ENCODE results near the gene SC5D.

Gene SC5D

GRCh38 chr11:121350314-121351082 lies 57.9 kb downstream of the SC5D start:
- TF ChIP-seq CTCF (IDR thresholded peaks at IDR 0.05; ENCODE audit: insufficient read depth, low read depth, low read length, missing control alignments) = no peak
- no peak overlapping the region for H3K4me3 ChIP-seq (ENCODE audit: low read depth, low read length)
- DNase-seq (ENCODE audit: low read depth) = no peak

- no peak overlapping the region for H3K4me3 ChIP-seq (ENCODE audit: low read depth, low read length)
- no peak for DNase-seq (ENCODE audit: low read depth)
- no peak for TF ChIP-seq CTCF (IDR thresholded peaks at IDR 0.05; ENCODE audit: insufficient read depth, low read depth, low read length, missing control alignments)
These were observed 58.6 kb downstream of the SC5D start for GRCh38 chr11:121351083-121351630.

DNA sequence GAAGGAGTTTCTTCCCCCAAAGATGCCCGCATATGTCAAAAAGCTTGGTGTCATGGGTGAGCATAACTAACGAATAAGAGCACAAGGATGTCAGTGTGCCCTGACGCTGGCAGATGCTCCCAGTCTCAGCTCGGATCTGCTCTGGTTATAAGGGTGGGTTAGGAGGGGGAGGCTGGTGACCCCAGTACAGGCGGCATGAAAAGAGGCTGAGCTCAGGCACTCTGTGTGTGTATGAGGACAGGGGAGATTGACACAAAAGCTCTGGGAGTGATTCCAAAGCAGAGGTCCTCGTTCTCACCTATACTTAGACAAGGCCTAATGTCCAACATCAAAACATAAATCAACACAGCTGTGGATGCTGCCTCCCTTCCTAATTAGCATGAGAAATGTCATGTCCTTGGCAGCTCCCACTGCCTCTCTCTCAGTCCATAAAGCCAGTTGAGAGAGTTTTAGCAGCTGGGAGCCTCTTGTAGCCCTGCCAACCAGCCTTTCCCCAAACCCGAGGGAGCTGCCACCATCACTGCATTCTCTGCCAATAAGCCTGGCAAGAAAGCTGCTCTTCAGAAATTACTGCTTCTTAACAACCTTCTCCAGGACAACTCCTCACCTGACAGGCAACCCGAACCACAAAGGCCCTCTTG lies 59.8 kb downstream of the SC5D start:
- no peak for TF ChIP-seq CTCF (IDR thresholded peaks at IDR 0.05; ENCODE audit: insufficient read depth, low read depth, low read length, missing control alignments)
- H3K4me3 ChIP-seq (ENCODE audit: low read depth, low read length) = no peak overlapping the region
- DNase-seq (ENCODE audit: low read depth) = no peak

DNA sequence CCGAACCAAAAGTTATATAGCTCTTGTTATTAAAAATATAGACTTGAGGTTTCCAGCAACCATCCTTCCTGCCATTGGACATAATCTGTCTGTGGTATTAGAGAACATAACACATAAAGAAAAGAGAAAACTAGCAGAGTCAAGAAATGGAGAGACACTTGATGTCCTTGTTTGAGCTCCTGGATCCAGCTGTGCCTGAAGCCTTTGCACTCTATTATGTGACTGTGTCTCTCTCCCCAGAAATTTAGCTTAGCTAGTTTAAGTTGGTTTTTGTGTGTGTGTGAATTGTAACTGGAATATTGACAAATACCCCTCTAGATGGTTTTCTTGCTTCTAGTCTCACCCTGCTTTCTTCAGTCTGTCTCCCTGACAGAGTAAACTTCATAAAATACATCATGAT lies 61.6 kb downstream of the SC5D start:
- TF ChIP-seq CTCF (IDR thresholded peaks at IDR 0.05; ENCODE audit: insufficient read depth, low read depth, low read length, missing control alignments) = no peak
- H3K4me3 ChIP-seq (ENCODE audit: low read depth, low read length) = no peak overlapping the region

GRCh38 chr11:121356357-121356756 lies 63.8 kb downstream of the SC5D start:
- no peak for TF ChIP-seq CTCF (IDR thresholded peaks at IDR 0.05; ENCODE audit: insufficient read depth, low read depth, low read length, missing control alignments)
- no peak overlapping the region for H3K4me3 ChIP-seq (ENCODE audit: low read depth, low read length)
- no peak for DNase-seq (ENCODE audit: low read depth)

More for the DNA sequence above, 61.6 kb downstream of the SC5D start:
- DNase-seq (ENCODE audit: low read depth) = no peak
